WERI-Rb-1 (cell line): Measurements from ENCODE around the gene ARHGAP1.
"Not testable (repeated sequence)": the region's sequence is repeated elsewhere in the genome, so short reads cannot be mapped to it uniquely, and the experiment has no call there.

ENCODE experiments used
- DNase-seq: peaks from one replicate; pipeline ENCODE4 v3.0.0-alpha.2; 2020
- H3K27ac ChIP-seq: fragments of 250-450 bp; sonication (Bioruptor Pico); 2 replicates; pipeline ENCODE4 v1.5.1; 2020; ENCODE audit warnings: mild to moderate bottlenecking, moderate library complexity
- H3K27me3 ChIP-seq: fragments of 250-450 bp; sonication (Bioruptor Pico); 2 replicates; pipeline ENCODE4 v1.5.1; 2021; ENCODE audit warnings: mild to moderate bottlenecking, low read depth, moderate library complexity; ENCODE audit not compliant: insufficient read depth, severe bottlenecking
- H3K36me3 ChIP-seq: fragments of 250-450 bp; sonication (Bioruptor Pico); 2 replicates; pipeline ENCODE4 v1.5.1; 2020; ENCODE audit warnings: mild to moderate bottlenecking, moderate library complexity
- H3K4me3 ChIP-seq: 2 replicates; pipeline ENCODE4 v1.5.1; 2011; ENCODE audit warnings: low read depth, mild to moderate bottlenecking, control low read depth, low read length
- H3K9me3 ChIP-seq: fragments of 250-450 bp; sonication (Bioruptor Pico); 2 replicates; pipeline ENCODE4 v1.5.1; 2021; ENCODE audit warnings: mild to moderate bottlenecking, moderate library complexity; ENCODE audit not compliant: severe bottlenecking
- CTCF ChIP-seq: IDR thresholded peaks from 2 replicates; pipeline ENCODE4 v1.5.1; 2011; ENCODE audit warnings: low read depth, mild to moderate bottlenecking, control low read depth, inconsistent platforms, low read length

The ARHGAP1 gene

GRCh38 chr11:46711303-46711702 is 10.9 kb upstream of the ARHGAP1 start:
- no peak overlapping the region for H3K27ac ChIP-seq
- no peaks in the 10 kb centered on the region for H3K9me3 ChIP-seq
- no peak overlapping the region for H3K4me3 ChIP-seq
- no peak for DNase-seq
- no peaks in the 10 kb centered on the region; the same call in 1 of the 2 replicates for H3K36me3 ChIP-seq
- H3K27me3 ChIP-seq: no peaks in the 10 kb centered on the region
- TF ChIP-seq CTCF: no peak

- no peak overlapping the region for H3K27ac ChIP-seq
- peaks cover 3% of the 10 kb centered on the region for H3K36me3 ChIP-seq
- H3K27me3 ChIP-seq: no peaks in the 10 kb centered on the region
- no peak for TF ChIP-seq CTCF
- no peak overlapping the region for H3K4me3 ChIP-seq
- no peak for DNase-seq
- H3K9me3 ChIP-seq: no peaks in the 10 kb centered on the region
Measured at GRCh38 chr11:46710821-46711269, 10.4 kb upstream of the ARHGAP1 start.

GRCh38 chr11:46709351-46709750 is 8.9 kb upstream of the ARHGAP1 start:
- not testable (repeated sequence) for H3K4me3 ChIP-seq, DNase-seq, H3K9me3 ChIP-seq, H3K27ac ChIP-seq, H3K27me3 ChIP-seq
- peaks cover 18% of the 10 kb centered on the region for H3K36me3 ChIP-seq

GRCh38 chr11:46706886-46707285 is 6.5 kb upstream of the ARHGAP1 start:
- H3K27me3 ChIP-seq: no peaks in the 10 kb centered on the region
- H3K4me3 ChIP-seq: no peak overlapping the region
- no peak overlapping the region for H3K27ac ChIP-seq
- TF ChIP-seq CTCF: no peak
- no peak for DNase-seq
- H3K36me3 ChIP-seq: peaks cover 40% of the 10 kb centered on the region
- H3K9me3 ChIP-seq: no peaks in the 10 kb centered on the region

- Histone ChIP-seq H3K27ac (no peak overlapping the region), H3K4me3 (no peak overlapping the region), H3K9me3 (no peaks in the 10 kb centered on the region), H3K36me3 (peaks cover 42% of the 10 kb centered on the region), H3K27me3 (no peaks in the 10 kb centered on the region)
- DNase-seq: no peak
- no peak for TF ChIP-seq CTCF
Measured at GRCh38 chr11:46705070-46705688, 4.8 kb upstream of the ARHGAP1 start.

- peak overlapping the region; percentile 99 for H3K27ac ChIP-seq
- H3K4me3 ChIP-seq: peak overlapping the region; percentile 97
- DNase-seq: no peak
- no peak for TF ChIP-seq CTCF
- H3K9me3 ChIP-seq: no peaks in the 10 kb centered on the region
- peaks cover 42% of the 10 kb centered on the region for H3K36me3 ChIP-seq
- no peaks in the 10 kb centered on the region for H3K27me3 ChIP-seq
Measured at GRCh38 chr11:46701078-46701654, 747 bp upstream of the ARHGAP1 start.
